ENCODE results near the gene CHCHD4.

The CHCHD4 gene

DNA sequence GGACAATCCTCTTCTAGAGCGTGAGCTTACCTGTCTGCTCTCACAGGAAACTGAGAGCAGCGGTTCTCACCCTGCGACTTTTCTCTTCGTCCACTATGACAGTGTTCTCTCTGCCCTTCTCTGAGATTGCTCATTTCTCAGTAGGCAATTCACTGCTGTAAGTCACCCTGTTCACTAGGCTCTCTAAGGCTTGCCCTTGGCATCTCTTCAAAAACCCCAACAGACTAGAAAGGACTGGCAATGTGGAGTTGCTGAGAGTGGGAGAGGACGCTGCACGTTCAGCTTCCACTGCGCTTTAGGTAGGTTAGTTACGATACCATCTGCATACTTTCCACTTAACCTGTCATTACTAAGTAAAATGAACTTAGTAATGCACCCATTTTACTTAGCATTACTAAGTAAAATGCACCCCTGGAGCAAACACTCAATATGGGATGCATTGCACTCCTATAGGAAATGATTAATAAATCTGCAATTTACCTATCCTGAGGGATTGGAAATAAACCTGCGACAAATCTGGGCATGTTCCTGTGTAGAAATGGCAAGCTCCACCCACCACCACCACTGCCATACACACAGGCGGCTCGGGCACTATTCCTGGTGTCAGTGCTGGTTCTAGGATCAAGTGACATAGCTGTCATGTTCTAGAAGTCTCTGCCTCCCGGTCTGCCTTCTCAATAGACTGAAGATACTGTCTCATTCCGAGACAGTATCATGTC lies 32.3 kb upstream of the CHCHD4 start:
- no peaks in the 10 kb centered on the region for H3K9me3 ChIP-seq (ENCODE audit: control insufficient read depth, insufficient read depth, low read length)

DNA sequence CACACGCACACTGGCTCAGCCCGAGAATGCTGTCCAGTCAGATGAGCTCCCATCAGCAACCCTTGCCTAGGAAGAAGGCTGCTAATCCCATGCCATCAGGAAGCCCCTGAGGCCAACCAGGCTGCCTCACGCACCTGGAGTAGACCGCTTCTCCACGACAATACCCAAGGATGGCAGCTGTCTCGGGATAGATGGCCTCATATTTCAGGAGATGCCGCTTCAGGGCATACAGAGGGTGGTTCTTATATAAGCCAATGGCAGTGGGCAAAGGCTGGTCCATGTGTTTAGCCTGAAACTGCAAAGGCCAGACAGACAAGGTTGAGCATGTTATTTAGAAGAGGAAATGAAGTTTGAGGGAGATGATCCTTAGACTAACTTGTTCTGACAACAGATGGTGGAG lies 31.5 kb upstream of the CHCHD4 start:
- peaks cover 25% of the 10 kb centered on the region for H3K36me3 ChIP-seq (ENCODE audit: control insufficient read depth, insufficient read depth, low read length)
- H3K4me1 ChIP-seq (ENCODE audit: control insufficient read depth, insufficient read depth, low read length): no peaks in the 10 kb centered on the region
- H3K27me3 ChIP-seq (ENCODE audit: control insufficient read depth, insufficient read depth, low read length): no peaks in the 10 kb centered on the region
- no peaks in the 10 kb centered on the region for H3K9me3 ChIP-seq (ENCODE audit: control insufficient read depth, insufficient read depth, low read length)
- H3K4me3 ChIP-seq (ENCODE audit: low read depth, low read length): no peak overlapping the region
- no peak overlapping the region for H3K9ac ChIP-seq (ENCODE audit: low read depth, low read length)

More for the DNA sequence above, 32.3 kb upstream of the CHCHD4 start:
- no peaks in the 10 kb centered on the region for H3K4me1 ChIP-seq (ENCODE audit: control insufficient read depth, insufficient read depth, low read length)
- no peaks in the 10 kb centered on the region for H3K27me3 ChIP-seq (ENCODE audit: control insufficient read depth, insufficient read depth, low read length)
- H3K36me3 ChIP-seq (ENCODE audit: control insufficient read depth, insufficient read depth, low read length): peaks cover 28% of the 10 kb centered on the region
- no peak overlapping the region for H3K9ac ChIP-seq (ENCODE audit: low read depth, low read length)
- no peak overlapping the region for H3K4me3 ChIP-seq (ENCODE audit: low read depth, low read length)

DNA sequence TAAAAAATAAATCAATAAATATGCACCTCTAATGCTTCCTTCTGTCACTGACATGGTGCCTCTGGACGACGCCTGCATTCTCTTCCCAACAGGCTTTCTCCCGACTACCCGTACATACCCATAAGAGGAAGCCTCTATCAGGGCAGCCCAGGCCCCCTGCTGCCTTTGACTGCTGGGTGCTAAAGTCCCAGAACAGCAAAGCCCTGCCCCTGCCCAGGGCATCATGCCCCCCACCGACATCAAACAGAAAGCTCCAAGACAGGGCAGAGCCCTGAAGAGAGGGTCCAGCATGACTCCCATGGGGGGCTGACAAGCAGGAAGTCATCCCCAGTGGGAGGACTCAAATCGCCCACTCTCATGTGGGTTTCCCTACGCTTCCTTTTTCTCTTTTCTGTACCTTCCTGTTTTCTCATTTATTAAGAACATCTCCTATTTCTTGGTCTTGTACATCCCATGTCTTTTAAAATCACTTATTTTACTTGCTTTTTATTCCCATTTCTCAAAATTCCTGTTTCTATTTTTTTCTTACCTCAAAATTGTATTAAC lies 30.3 kb upstream of the CHCHD4 start:
- H3K9ac ChIP-seq (ENCODE audit: low read depth, low read length): no peak overlapping the region
- H3K9me3 ChIP-seq (ENCODE audit: control insufficient read depth, insufficient read depth, low read length): no peaks in the 10 kb centered on the region
- H3K36me3 ChIP-seq (ENCODE audit: control insufficient read depth, insufficient read depth, low read length): peaks cover 25% of the 10 kb centered on the region
- no peak overlapping the region for H3K4me3 ChIP-seq (ENCODE audit: low read depth, low read length)
- no peaks in the 10 kb centered on the region for H3K4me1 ChIP-seq (ENCODE audit: control insufficient read depth, insufficient read depth, low read length)
- no peaks in the 10 kb centered on the region for H3K27me3 ChIP-seq (ENCODE audit: control insufficient read depth, insufficient read depth, low read length)

DNA sequence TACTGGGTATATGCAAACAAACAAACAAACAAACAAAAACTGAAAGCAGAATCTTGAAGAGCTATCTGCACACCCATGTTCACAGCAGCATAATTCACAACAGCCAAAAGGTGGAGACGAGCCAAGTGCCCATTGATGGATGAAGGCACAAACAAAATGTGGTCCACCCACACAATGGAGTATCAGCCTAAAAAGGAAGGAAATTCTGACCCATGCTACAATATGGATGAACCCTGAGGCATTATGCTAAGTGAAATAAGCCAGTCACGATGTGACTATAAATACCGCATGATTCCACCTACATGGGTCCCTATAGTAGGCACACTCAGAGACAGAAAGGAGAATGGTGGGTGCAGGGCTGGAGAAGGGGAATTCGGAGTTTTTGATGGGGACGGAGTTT lies 29.6 kb upstream of the CHCHD4 start:
- no peaks in the 10 kb centered on the region for H3K27me3 ChIP-seq (ENCODE audit: control insufficient read depth, insufficient read depth, low read length)
- H3K9ac ChIP-seq (ENCODE audit: low read depth, low read length): no peak overlapping the region
- no peaks in the 10 kb centered on the region for H3K9me3 ChIP-seq (ENCODE audit: control insufficient read depth, insufficient read depth, low read length)
- no peaks in the 10 kb centered on the region for H3K4me1 ChIP-seq (ENCODE audit: control insufficient read depth, insufficient read depth, low read length)
- no peak overlapping the region for H3K4me3 ChIP-seq (ENCODE audit: low read depth, low read length)
- H3K36me3 ChIP-seq (ENCODE audit: control insufficient read depth, insufficient read depth, low read length): peaks cover 21% of the 10 kb centered on the region

DNA sequence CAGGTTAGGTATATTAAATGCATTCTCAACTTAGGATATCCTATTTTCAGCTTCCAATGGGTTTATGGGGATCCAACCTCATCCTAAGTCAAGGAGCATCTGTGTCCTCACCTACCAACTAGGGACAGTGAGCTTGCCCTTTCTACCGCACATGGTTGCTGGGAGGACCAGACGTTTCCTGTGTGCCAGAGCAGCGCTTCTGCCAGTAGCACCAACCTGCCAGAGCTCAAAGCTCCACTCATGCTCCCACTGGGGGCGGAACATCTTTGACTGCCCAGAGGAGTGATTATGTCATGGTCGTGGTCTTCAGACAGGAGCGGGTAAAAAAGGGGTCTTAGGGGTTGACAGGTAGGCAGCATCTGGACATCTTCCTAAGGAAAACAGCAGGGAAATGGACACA lies 29.0 kb upstream of the CHCHD4 start:
- no peaks in the 10 kb centered on the region for H3K4me1 ChIP-seq (ENCODE audit: control insufficient read depth, insufficient read depth, low read length)
- no peaks in the 10 kb centered on the region for H3K9me3 ChIP-seq (ENCODE audit: control insufficient read depth, insufficient read depth, low read length)
- peaks cover 21% of the 10 kb centered on the region for H3K36me3 ChIP-seq (ENCODE audit: control insufficient read depth, insufficient read depth, low read length)
- no peaks in the 10 kb centered on the region for H3K27me3 ChIP-seq (ENCODE audit: control insufficient read depth, insufficient read depth, low read length)
- no peak overlapping the region for H3K4me3 ChIP-seq (ENCODE audit: low read depth, low read length)
- H3K9ac ChIP-seq (ENCODE audit: low read depth, low read length): no peak overlapping the region

DNA sequence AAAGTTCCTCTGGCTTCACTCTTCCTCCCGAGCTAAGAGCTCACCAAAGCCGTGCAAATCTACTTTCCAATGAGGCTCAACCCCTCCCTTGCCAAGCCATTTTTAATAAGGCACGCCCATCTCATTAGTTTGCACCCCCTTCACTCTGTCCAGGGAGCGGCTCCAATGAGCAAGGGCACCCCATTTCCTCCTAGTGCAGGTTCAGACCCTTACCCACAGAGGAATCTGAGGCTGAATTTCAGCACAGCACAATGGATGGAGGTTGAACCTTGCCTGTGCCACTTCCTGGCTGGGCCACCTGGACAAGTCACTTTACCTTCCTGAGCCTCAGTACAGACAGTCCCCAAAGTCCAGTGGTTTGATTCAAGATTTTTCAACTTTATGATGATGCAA lies 28.3 kb upstream of the CHCHD4 start:
- Histone ChIP-seq H3K27me3 (ENCODE audit: control insufficient read depth, insufficient read depth, low read length) (no peaks in the 10 kb centered on the region), H3K36me3 (ENCODE audit: control insufficient read depth, insufficient read depth, low read length) (peaks cover 20% of the 10 kb centered on the region)

DNA sequence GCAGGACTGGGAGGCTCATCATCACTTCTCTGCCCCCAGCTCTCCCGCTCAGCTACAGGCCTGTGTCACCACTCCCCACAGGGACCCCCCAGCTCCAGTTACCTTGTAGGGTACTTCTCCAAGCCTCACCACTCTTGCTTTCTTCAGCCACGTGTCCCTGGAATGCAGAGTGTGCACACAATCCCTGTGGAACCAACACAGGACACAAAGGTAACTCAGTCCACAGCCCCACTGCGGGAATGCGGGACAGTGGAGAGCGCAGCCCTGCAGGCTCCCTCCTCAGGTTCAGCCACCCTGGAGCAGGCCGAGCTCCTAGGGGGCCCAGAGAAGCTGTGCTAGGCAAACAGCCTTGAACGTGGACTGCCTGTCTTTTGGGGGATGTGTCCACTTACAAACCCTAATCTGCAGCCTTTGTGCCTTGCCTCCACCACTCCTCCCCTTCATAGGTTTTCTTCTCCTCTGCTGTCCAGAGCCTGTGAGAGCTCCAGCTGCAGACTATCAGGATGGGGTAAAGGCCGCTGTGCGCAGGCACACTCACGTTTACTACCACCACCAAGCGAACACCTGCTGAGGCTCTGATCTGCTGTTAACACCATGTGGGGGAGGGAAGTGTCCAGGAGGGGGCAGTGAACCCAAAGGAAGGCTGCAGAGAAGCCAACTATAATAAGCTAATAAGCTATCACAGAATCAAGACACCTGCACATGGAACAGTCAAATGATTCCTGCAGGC lies 27.7 kb upstream of the CHCHD4 start:
- Histone ChIP-seq H3K9ac (ENCODE audit: low read depth, low read length) (no peak overlapping the region), H3K9me3 (ENCODE audit: control insufficient read depth, insufficient read depth, low read length) (no peaks in the 10 kb centered on the region), H3K36me3 (ENCODE audit: control insufficient read depth, insufficient read depth, low read length) (peaks cover 19% of the 10 kb centered on the region), H3K27me3 (ENCODE audit: control insufficient read depth, insufficient read depth, low read length) (no peaks in the 10 kb centered on the region), H3K4me1 (ENCODE audit: control insufficient read depth, insufficient read depth, low read length) (peaks cover 5% of the 10 kb centered on the region), H3K4me3 (ENCODE audit: low read depth, low read length) (no peak overlapping the region)

More for the DNA sequence above, 28.3 kb upstream of the CHCHD4 start:
- no peaks in the 10 kb centered on the region for H3K9me3 ChIP-seq (ENCODE audit: control insufficient read depth, insufficient read depth, low read length)
- no peak overlapping the region for H3K9ac ChIP-seq (ENCODE audit: low read depth, low read length)
- H3K4me1 ChIP-seq (ENCODE audit: control insufficient read depth, insufficient read depth, low read length): peaks cover 3% of the 10 kb centered on the region
- H3K4me3 ChIP-seq (ENCODE audit: low read depth, low read length): no peak overlapping the region

DNA sequence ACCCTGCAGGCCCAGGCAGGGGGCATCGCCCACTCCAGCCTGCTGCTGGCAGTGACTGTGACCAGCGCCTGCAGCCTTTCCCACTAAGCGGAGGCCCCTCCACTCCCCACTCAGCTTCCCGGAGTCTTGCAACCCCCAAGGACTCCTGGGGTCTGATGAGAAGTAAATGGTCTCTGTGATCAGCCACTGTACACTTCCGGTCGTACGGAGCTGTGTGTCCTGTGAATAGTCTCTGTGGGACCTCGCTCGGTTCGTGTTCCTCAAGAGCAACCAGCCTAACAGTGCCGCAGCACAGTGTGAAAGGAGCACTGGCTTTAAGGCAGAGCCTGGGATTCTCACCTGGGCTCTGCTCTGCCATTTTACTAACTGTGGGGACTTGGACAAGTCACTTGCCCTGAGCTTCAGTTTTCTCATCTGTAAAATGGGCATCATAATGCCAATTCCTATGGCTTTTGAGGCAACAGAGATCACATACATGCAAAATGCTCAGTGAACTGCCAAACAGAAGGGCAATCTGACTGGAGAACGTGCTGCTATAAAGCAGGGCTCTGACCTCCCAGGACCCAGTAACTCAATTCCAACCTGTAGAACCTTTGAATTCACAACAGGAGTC lies 26.9 kb upstream of the CHCHD4 start:
- Histone ChIP-seq H3K4me3 (ENCODE audit: low read depth, low read length) (no peak overlapping the region), H3K9ac (ENCODE audit: low read depth, low read length) (no peak overlapping the region), H3K9me3 (ENCODE audit: control insufficient read depth, insufficient read depth, low read length) (no peaks in the 10 kb centered on the region), H3K36me3 (ENCODE audit: control insufficient read depth, insufficient read depth, low read length) (peaks cover 20% of the 10 kb centered on the region), H3K4me1 (ENCODE audit: control insufficient read depth, insufficient read depth, low read length) (peaks cover 5% of the 10 kb centered on the region), H3K27me3 (ENCODE audit: control insufficient read depth, insufficient read depth, low read length) (no peaks in the 10 kb centered on the region)

DNA sequence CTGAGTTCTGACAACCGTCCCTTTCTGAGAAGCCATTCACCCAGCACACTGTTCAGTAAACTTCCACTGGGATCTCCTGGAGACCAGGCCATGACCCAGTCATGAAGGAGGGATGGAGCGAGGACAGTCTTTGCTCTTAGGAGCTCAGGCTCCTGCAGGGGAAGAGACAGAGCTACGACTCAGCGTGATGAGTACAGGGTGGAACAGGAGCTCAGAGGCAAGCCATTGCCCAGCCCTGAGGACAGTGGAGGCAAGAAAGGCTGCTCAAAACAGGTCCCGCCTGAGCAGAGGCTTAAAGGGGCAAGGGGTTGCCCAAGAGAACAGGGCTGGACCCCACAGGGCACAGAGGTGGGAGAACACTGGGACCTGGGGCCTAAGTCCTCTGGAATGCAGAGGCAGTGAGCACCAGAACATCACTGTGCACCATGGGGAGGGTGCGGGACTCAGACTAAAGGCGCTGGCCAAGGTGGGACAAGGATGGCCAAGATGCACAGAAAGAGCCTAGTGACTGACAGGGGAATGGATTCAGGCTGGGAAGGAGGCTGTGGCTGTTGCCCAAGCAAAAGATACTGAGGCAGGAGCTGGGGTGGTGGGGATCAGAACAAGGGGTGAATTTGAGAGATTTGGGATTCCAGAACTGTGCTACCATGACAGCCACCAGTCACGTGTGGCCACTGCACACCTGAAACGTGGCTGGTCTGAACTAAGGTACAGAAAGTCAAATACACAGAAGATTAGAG lies 26.0 kb upstream of the CHCHD4 start:
- peaks cover 17% of the 10 kb centered on the region for H3K36me3 ChIP-seq (ENCODE audit: control insufficient read depth, insufficient read depth, low read length)
- no peak overlapping the region for H3K9ac ChIP-seq (ENCODE audit: low read depth, low read length)
- H3K4me3 ChIP-seq (ENCODE audit: low read depth, low read length): no peak overlapping the region
- H3K9me3 ChIP-seq (ENCODE audit: control insufficient read depth, insufficient read depth, low read length): no peaks in the 10 kb centered on the region
- H3K4me1 ChIP-seq (ENCODE audit: control insufficient read depth, insufficient read depth, low read length): peaks cover 5% of the 10 kb centered on the region
- no peaks in the 10 kb centered on the region for H3K27me3 ChIP-seq (ENCODE audit: control insufficient read depth, insufficient read depth, low read length)

DNA sequence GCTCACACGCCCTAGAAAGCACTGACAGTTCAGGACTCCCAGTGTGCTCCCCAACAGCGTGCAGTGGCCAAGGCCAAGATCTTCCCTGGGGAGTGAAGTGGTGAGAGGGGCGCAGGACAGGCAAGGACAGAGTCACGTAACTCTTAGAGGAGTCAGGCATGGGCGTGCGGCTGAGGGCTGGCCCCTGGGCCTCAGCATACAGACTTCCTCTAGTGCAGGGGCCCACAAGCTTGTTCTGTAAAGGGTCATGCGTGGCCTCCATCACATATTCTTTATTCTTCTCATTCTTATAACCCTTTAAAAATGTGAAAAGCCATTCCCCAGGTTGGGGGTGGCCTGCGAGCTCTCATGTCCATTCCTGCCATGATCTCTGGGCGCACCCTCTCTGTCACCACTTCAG lies 25.4 kb upstream of the CHCHD4 start:
- H3K36me3 ChIP-seq (ENCODE audit: control insufficient read depth, insufficient read depth, low read length): peaks cover 17% of the 10 kb centered on the region

More for the DNA sequence above, 25.4 kb upstream of the CHCHD4 start:
- Histone ChIP-seq H3K9me3 (ENCODE audit: control insufficient read depth, insufficient read depth, low read length) (no peaks in the 10 kb centered on the region), H3K4me1 (ENCODE audit: control insufficient read depth, insufficient read depth, low read length) (peaks cover 5% of the 10 kb centered on the region), H3K9ac (ENCODE audit: low read depth, low read length) (no peak overlapping the region), H3K4me3 (ENCODE audit: low read depth, low read length) (no peak overlapping the region), H3K27me3 (ENCODE audit: control insufficient read depth, insufficient read depth, low read length) (no peaks in the 10 kb centered on the region)

Data from iPS-15b (cell line).